IMR-90 (cell line): ENCODE results near the gene NBEAL1. TPM values are rescaled to one million over a fixed set of nuclear protein-coding genes. Genes with fewer than 3 reads are reported as not detected.
A peak's percentile ranks its signal among the peaks of the same experiment; 100 is the strongest.
"Not testable (repeated sequence)": the region's sequence is repeated elsewhere in the genome, so short reads cannot be mapped to it uniquely, and the experiment has no call there.

ENCODE experiments used
- ATAC-seq: fragments of 200-7000 bp; cut with Tn5 transposase; 2 replicates; pipeline ENCODE4 v1.9.1; 2020; ENCODE audit warnings: low read depth, mild to moderate bottlenecking, moderate library complexity
- BruUV-seq: library from RNA; stranded (reverse); fragments of 400-500 nt; replicated peaks from 2 replicates; lab custom pipeline; 2021; lab: Mats Ljungman, UMichigan
- CTCF ChIA-PET: fragments of 300-600 bp; formaldehyde crosslinking; extraction: SDS; loops from one replicate; lab custom pipeline; 2021; ENCODE audit warnings: antibody characterized with exemption; lab: Yijun Ruan, JAX
- POLR2A ChIA-PET: fragments of 300-600 bp; sonication (Branson Sonifier 250); formaldehyde crosslinking; loops from one replicate; lab custom pipeline; 2022; ENCODE audit warnings: antibody characterized with exemption; ENCODE audit not compliant: unreplicated experiment; lab: Charles Lee
- DNase-seq: peaks from one replicate; pipeline ENCODE4 v3.0.0; 2013
- H2AFZ ChIP-seq: replicated peaks from 2 replicates; pipeline ENCODE3; 2013; ENCODE audit warnings: low read length, mild to moderate bottlenecking; ENCODE audit not compliant: poor library complexity
- H2AK5ac ChIP-seq: 2 replicates; pipeline ENCODE4 v1.6.1; 2013; ENCODE audit warnings: low read depth, low read length, inconsistent platforms
- H2AK9ac ChIP-seq: replicated peaks from 2 replicates; pipeline ENCODE3; 2013; ENCODE audit warnings: mild to moderate bottlenecking, low read depth, low read length, moderate library complexity; ENCODE audit not compliant: poor library complexity
- H2BK120ac ChIP-seq: 2 replicates; pipeline ENCODE4 v1.6.1; 2013; ENCODE audit warnings: low read depth, low read length, inconsistent platforms
- H2BK15ac ChIP-seq: 3 replicates; pipeline ENCODE4 v1.6.1; 2013; ENCODE audit warnings: low read depth, low read length, inconsistent platforms
- H2BK20ac ChIP-seq: 2 replicates; pipeline ENCODE4 v1.6.1; 2013; ENCODE audit warnings: low read depth, mild to moderate bottlenecking, inconsistent platforms, low read length, moderate library complexity
- H2BK5ac ChIP-seq: 2 replicates; pipeline ENCODE4 v1.6.1; 2013; ENCODE audit warnings: mild to moderate bottlenecking, low read depth, low read length, inconsistent platforms; ENCODE audit not compliant: poor library complexity, severe bottlenecking
- H3K14ac ChIP-seq: replicated peaks from 2 replicates; pipeline ENCODE4 v1.6.1; 2013; ENCODE audit warnings: low read depth, low read length, inconsistent platforms
- H3K18ac ChIP-seq: 2 replicates; pipeline ENCODE4 v1.6.1; 2013; ENCODE audit warnings: low read depth, low read length, control low read depth
- H3K23ac ChIP-seq: 2 replicates; pipeline ENCODE4 v1.6.1; 2013; ENCODE audit warnings: low read depth, low read length, inconsistent platforms
- H3K27ac ChIP-seq: 2 replicates; pipeline ENCODE4 v1.5.1; 2013; ENCODE audit warnings: mild to moderate bottlenecking, control low read depth, low read length; ENCODE audit not compliant: insufficient read depth
- H3K27me3 ChIP-seq: 2 replicates; pipeline ENCODE4 v1.6.1; 2013; ENCODE audit warnings: low read length; ENCODE audit not compliant: control insufficient read depth, insufficient read depth
- H3K36me3 ChIP-seq: 2 replicates; pipeline ENCODE4 v1.6.1; 2013; ENCODE audit warnings: low read length, mixed read lengths; ENCODE audit not compliant: control insufficient read depth, insufficient read depth
- H3K4ac ChIP-seq: 2 replicates; pipeline ENCODE4 v1.6.1; 2013; ENCODE audit warnings: low read depth, low read length, inconsistent platforms
- H3K4me1 ChIP-seq: 2 replicates; pipeline ENCODE4 v1.6.1; 2013; ENCODE audit warnings: low read length, mixed read lengths; ENCODE audit not compliant: control insufficient read depth, insufficient read depth
- H3K4me2 ChIP-seq: 2 replicates; pipeline ENCODE4 v1.6.1; 2013; ENCODE audit warnings: low read depth, mild to moderate bottlenecking, control low read depth, low read length, moderate library complexity
- H3K4me3 ChIP-seq: 2 replicates; pipeline ENCODE4 v1.5.1; 2013; ENCODE audit warnings: low read depth, mild to moderate bottlenecking, control low read depth, low read length, moderate library complexity; ENCODE audit not compliant: insufficient read depth
- H3K56ac ChIP-seq: 2 replicates; pipeline ENCODE4 v1.6.1; 2013; ENCODE audit warnings: low read length, inconsistent platforms; ENCODE audit not compliant: insufficient read depth; ENCODE audit errors: extremely low read depth
- H3K79me1 ChIP-seq, 2 experiments: 2 replicates each; pipeline ENCODE4 v1.6.1; 2013; ENCODE audit warnings: low read length in 2 of 2, inconsistent platforms in 1 of 2, low read depth in 1 of 2
- H3K9ac ChIP-seq: 2 replicates; pipeline ENCODE4 v1.6.1; 2013; ENCODE audit warnings: low read depth, low read length, control low read depth
- H3K9me1 ChIP-seq: 2 replicates; pipeline ENCODE4 v1.6.1; 2013; ENCODE audit warnings: low read length, inconsistent platforms; ENCODE audit not compliant: insufficient read depth
- H3K9me3 ChIP-seq: 2 replicates; pipeline ENCODE4 v1.6.1; 2013; ENCODE audit warnings: low read length; ENCODE audit not compliant: control insufficient read depth, insufficient read depth
- H4K20me1 ChIP-seq: 2 replicates; pipeline ENCODE4 v1.6.1; 2013; ENCODE audit warnings: low read length, inconsistent platforms; ENCODE audit not compliant: insufficient read depth
- H4K5ac ChIP-seq: 2 replicates; pipeline ENCODE4 v1.6.1; 2013; ENCODE audit warnings: mild to moderate bottlenecking, low read depth, low read length, control low read depth
- H4K8ac ChIP-seq, 2 experiments: 2 replicates each; pipeline ENCODE4 v1.6.1; 2013; ENCODE audit warnings: low read depth in 2 of 2, low read length in 2 of 2, control low read depth in 1 of 2, inconsistent platforms in 1 of 2
- H4K91ac ChIP-seq: 2 replicates; pipeline ENCODE4 v1.6.1; 2013; ENCODE audit warnings: low read depth, low read length, inconsistent platforms; ENCODE audit not compliant: insufficient read depth
- CEBPB ChIP-seq: IDR thresholded peaks from 2 replicates; pipeline ENCODE4 v1.6.1; 2012; ENCODE audit warnings: low read depth, low read length, improper control_type of control experiment
- WGBS, 2 experiments: methylation state at CpG; one replicate each; pipeline versions ENCODE4 v1.1.5 to v1.1.7; 2013; ENCODE audit warnings: missing lambda C conversion rate in 2 of 2; ENCODE audit not compliant: insufficient read length in 1 of 2; ENCODE audit errors: extremely low coverage in 2 of 2; 5-methylcytosine and 5-hydroxymethylcytosine counted together
- dilution Hi-C: fragments of 300-500 bp; cut with HindIII; formaldehyde crosslinking; loops from one replicate; pipeline ENCODE4 v1.14.3; 2018; ENCODE audit warnings: low sequenced_read_pairs; ENCODE audit not compliant: unreplicated experiment
- in situ Hi-C: fragments of 300-500 bp; cut with MboI; formaldehyde crosslinking; loops from 3 replicates; pipeline ENCODE4 v1.14.3; 2019; ENCODE audit warnings: low sequenced_read_pairs, inconsistent platforms, mixed read lengths
- intact Hi-C: fragments of 100-400 bp; cut with micrococcal nuclease; formaldehyde crosslinking; loops from 2 replicates; pipeline ENCODE4 v1.10.0; 2022
- polyA plus RNA-seq, 3 experiments: library from polyadenylated mRNA; depleted of rRNA; stranded (reverse); fragments of >200 nt; gene quantifications; 2 replicates each; pipeline ENCODE4 v1.2.3, GENCODE V29; 2012; ENCODE audit warnings: low replicate concordance in 1 of 3
- total RNA-seq: library from RNA; depleted of rRNA; stranded (reverse); fragments of >200 nt; gene quantifications from 2 replicates; pipeline ENCODE4 v1.2.3, GENCODE V29; 2012

NBEAL1 gene
- total and polyA plus RNA-seq, 2 of the 4 experiments (the other 2 are of a cell fraction): 6.4 to 38.0 TPM

DNA sequence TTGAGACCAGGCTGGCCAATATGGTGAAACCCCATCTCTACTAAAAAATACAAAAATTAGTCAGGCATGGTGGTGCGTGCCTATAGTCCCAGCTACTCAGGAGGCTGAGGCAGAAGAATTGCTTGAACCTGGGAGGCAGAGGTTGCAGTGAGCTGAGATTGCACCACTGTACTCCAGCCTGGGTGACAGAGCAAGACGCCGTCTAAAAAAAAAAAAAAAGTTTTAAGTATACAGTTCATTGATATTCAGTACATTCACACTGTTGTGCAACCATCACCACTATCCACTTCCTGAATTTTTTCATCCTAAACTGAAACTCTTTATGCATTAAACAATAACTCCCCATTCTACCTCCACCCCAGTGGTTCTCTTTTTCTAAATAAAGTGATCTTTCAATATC is 17.6 kb upstream of the NBEAL1 start:
- H4K8ac ChIP-seq, H3K36me3 ChIP-seq, intact Hi-C loops, H3K9me1 ChIP-seq, H3K9me3 ChIP-seq, H3K4me1 ChIP-seq, H2BK15ac ChIP-seq, H3K4me3 ChIP-seq, H3K23ac ChIP-seq, H3K9ac ChIP-seq, H3K56ac ChIP-seq, H2BK5ac ChIP-seq, H3K4ac ChIP-seq, H3K14ac ChIP-seq, H4K5ac ChIP-seq, H4K91ac ChIP-seq, H2AK9ac ChIP-seq, H2BK120ac ChIP-seq, POLR2A ChIA-PET, H3K18ac ChIP-seq, H2AFZ ChIP-seq, H3K4me2 ChIP-seq, BruUV-seq, H3K79me1 ChIP-seq, in situ Hi-C loops, H3K27ac ChIP-seq, dilution Hi-C loops, H2BK20ac ChIP-seq, H4K20me1 ChIP-seq, H2AK5ac ChIP-seq, CTCF ChIA-PET, H3K27me3 ChIP-seq: not testable (repeated sequence)
- ATAC-seq: peak; percentile 68
- no CpG with 5 or more reads among the region's 3 CpGs for WGBS, 2 experiments
- TF ChIP-seq CEBPB: peak; percentile 88
- DNase-seq: peak; percentile 66
